Psoas muscle (tissue), 8 donors: Measurements from ENCODE around the gene KAZN. TPM values are rescaled to one million over a fixed set of nuclear protein-coding genes. Genes with fewer than 3 reads are reported as not detected.
"Not testable (repeated sequence)": the region's sequence is repeated elsewhere in the genome, so short reads cannot be mapped to it uniquely, and the experiment has no call there.

Experiments
- ATAC-seq, 4 donors: fragments of 200-7000 bp; cut with Tn5 transposase; one replicate each; pipeline ENCODE4 v1.9.1; 2020; ENCODE audit warnings: moderate library complexity in 3 of 4, mild to moderate bottlenecking in 2 of 4
- DNase-seq, 2 donors: peaks; one replicate each; pipeline ENCODE4 v3.0.0-alpha.2; 2020
- H3K27ac ChIP-seq: fragments of 200-600 bp; one replicate; pipeline ENCODE4 v1.8.0; 2022
- H3K27me3 ChIP-seq, 3 donors: fragments of 200-600 bp in 1 of 3; one replicate each; pipeline versions ENCODE4 v1.6.1 to v1.8.0; 2013 to 2022; ENCODE audit warnings: low read length in 2 of 3, mild to moderate bottlenecking in 2 of 3, moderate library complexity in 1 of 3; ENCODE audit not compliant: insufficient read depth in 3 of 3
- H3K36me3 ChIP-seq, 2 donors: fragments of 200-600 bp in 1 of 2; one replicate each; pipeline versions ENCODE4 v1.6.1 to v1.8.0; 2013 to 2022; ENCODE audit warnings: low read depth in 1 of 2, mild to moderate bottlenecking in 1 of 2, moderate library complexity in 1 of 2; ENCODE audit not compliant: insufficient read depth in 1 of 2
- H3K4me1 ChIP-seq: fragments of 200-600 bp; one replicate; pipeline ENCODE4 v1.8.0; 2022
- H3K4me3 ChIP-seq: fragments of 200-600 bp; one replicate; pipeline ENCODE4 v1.8.0; 2022; ENCODE audit warnings: mild to moderate bottlenecking
- H3K9me3 ChIP-seq: fragments of 200-600 bp; one replicate; pipeline ENCODE4 v1.8.0; 2022
- WGBS, 3 donors: extraction: QIAGEN DNeasy Blood & Tissue Kit; methylation state at CpG; one replicate each; pipeline versions ENCODE4 v1.1.6 to v1.1.7; 2013; 5-methylcytosine and 5-hydroxymethylcytosine counted together
- intact Hi-C, 2 donors: fragments of 100-400 bp; cut with DNase I; formaldehyde crosslinking; loops; one replicate each; pipeline versions ENCODE4 v1.11.0 to v1.14.2; 2022
- polyA plus RNA-seq, 3 donors: library from polyadenylated mRNA; stranded (reverse); fragments of 200-250 nt; gene quantifications; one replicate each; pipeline ENCODE4 v1.2.3, GENCODE V29; 2013
- total RNA-seq, 4 donors: library from RNA; stranded (reverse); fragmentation: NEBNext Ultra II Directional in 2 of 4; extraction: Animal tissue kit (Norgen Biotek cat#: 25700) in 2 of 4; gene quantifications; one replicate each; pipeline versions ENCODE4 v1.2.1 to v1.2.4, GENCODE V29; 2021 to 2023
- TF ChIP-seq, protein P1 (sequence below): fragments of 200-600 bp; IDR thresholded peaks from one replicate; pipeline ENCODE4 v1.8.0; 2022; ENCODE audit warnings: antibody characterized with exemption
- donor health status: healthy with polysubstance abuse.
- donor health status: DM: no; HTN: no; CAD: no; lungs with moderate emphysema.
- donor health status: Bipolar disorder and iron deficiency.
- donor health status: healthy.
- donor health status: DM: yes; HTN: yes; CAD: no.
- donor health status: DM: no; HTN: no; CAD: no.
- donor health status: DM: no; HTN: no; CAD: no.
- donor health status: DM: yes; HTN: yes; CAD: no.

Gene KAZN
- total and polyA plus RNA-seq, 7 donors: 0.23 to 2.3 (median 0.97) TPM

DNA sequence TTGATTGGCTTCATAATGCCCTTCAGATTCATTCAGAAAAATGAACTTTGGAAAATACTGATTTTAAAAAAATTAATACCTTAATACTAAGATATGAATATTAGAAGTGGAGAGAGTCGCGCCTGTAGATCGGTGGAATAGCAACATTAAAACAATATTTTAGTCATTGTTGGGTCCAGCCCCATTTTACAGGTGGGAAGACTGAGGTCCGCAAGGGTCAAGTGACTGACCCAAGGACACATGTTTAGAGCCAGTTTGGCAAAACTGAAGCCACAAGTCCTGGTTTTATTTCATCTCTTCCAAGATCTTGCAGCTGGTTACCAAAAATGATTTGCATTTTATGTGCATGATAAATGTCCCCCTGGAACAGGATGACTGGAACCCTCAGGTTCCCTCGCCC lies 441.4 kb downstream of the KAZN start:
- no peaks in the 10 kb centered on the region for H3K36me3 ChIP-seq
- intact Hi-C loops: loop anchor here (10.0 kb wide), 2 partner anchors 265 to 1075 kb away; no protein-coding TSS in a partner anchor
- no peak for DNase-seq
- H3K9me3 ChIP-seq: no peaks in the 10 kb centered on the region
- H3K27ac ChIP-seq: no peak overlapping the region
- no peaks in the 10 kb centered on the region for H3K4me1 ChIP-seq
- TF ChIP-seq, protein P1, sequence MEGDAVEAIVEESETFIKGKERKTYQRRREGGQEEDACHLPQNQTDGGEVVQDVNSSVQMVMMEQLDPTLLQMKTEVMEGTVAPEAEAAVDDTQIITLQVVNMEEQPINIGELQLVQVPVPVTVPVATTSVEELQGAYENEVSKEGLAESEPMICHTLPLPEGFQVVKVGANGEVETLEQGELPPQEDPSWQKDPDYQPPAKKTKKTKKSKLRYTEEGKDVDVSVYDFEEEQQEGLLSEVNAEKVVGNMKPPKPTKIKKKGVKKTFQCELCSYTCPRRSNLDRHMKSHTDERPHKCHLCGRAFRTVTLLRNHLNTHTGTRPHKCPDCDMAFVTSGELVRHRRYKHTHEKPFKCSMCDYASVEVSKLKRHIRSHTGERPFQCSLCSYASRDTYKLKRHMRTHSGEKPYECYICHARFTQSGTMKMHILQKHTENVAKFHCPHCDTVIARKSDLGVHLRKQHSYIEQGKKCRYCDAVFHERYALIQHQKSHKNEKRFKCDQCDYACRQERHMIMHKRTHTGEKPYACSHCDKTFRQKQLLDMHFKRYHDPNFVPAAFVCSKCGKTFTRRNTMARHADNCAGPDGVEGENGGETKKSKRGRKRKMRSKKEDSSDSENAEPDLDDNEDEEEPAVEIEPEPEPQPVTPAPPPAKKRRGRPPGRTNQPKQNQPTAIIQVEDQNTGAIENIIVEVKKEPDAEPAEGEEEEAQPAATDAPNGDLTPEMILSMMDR: no peak
- H3K27me3 ChIP-seq: peaks cover 0 to 1% (median 0%) of the 10 kb centered on the region in 3 donors
- ATAC-seq: no peak
- no peak overlapping the region for H3K4me3 ChIP-seq
- WGBS, 3 donors: 97 to 98% (median 98%) methylated on average over 5 of the region's 5 CpGs

DNA sequence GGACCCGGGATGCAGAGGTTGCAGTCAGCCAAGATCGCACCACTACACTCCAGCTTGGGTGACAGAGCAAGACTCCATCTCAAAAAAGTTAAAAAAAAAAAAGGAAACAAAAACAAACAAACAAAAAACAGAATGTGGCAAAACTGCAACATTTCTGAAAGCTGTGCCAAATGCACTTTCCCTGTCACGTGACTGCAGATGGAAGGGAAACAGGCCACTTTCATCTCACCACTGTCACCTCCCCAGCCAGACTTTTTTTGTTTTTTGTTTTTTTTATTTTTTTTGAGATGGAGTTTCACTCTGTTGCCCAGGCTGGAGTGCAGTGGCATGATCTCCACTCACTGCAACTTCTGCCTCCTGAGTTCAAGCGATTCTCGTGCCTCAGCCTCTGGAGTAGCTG lies 442.2 kb downstream of the KAZN start:
- not testable (repeated sequence) for H3K4me1 ChIP-seq, H3K4me3 ChIP-seq, H3K9me3 ChIP-seq, H3K27me3 ChIP-seq, H3K36me3 ChIP-seq, H3K27ac ChIP-seq, DNase-seq, ATAC-seq
- 62 to 82% (median 65%) methylated on average over 5 of the region's 5 CpGs for WGBS, 3 donors
- intact Hi-C loops: loop anchor here (10.0 kb wide), 2 partner anchors 266 to 1076 kb away; no protein-coding TSS in a partner anchor

DNA sequence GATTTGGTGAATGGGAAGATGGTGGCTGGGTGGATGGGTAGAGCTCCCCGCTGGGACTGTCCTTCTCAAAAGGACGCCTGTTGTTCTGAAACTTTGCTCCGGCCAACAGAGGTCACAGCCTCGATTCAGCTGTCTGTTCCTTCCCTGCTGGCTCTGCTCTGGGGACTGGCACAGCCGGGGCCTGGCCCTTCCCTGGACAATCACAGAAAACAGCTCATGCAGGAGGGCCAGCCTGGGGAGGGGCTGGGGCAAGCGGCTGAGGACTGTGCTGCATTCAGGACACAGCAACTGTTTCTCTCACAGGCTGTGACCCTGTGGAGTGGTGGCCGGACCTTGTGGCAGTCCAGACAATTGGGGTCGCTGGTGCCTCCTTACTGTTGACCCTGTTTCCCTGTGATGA lies 444.4 kb downstream of the KAZN start:
- DNase-seq: no peak
- no peaks in the 10 kb centered on the region for H3K36me3 ChIP-seq
- H3K4me3 ChIP-seq: no peak overlapping the region
- no peaks in the 10 kb centered on the region for H3K9me3 ChIP-seq
- intact Hi-C loops: loop anchor here (10.0 kb wide), 2 partner anchors 268 to 1078 kb away; no protein-coding TSS in a partner anchor
- no peaks in the 10 kb centered on the region for H3K4me1 ChIP-seq
- ATAC-seq: no peak
- TF ChIP-seq, protein P1: no peak
- H3K27ac ChIP-seq: no peak overlapping the region
- H3K27me3 ChIP-seq: no peaks in the 10 kb centered on the region
- 51 to 57% (median 55%) methylated on average over 8 of the region's 8 CpGs for WGBS, 3 donors

DNA sequence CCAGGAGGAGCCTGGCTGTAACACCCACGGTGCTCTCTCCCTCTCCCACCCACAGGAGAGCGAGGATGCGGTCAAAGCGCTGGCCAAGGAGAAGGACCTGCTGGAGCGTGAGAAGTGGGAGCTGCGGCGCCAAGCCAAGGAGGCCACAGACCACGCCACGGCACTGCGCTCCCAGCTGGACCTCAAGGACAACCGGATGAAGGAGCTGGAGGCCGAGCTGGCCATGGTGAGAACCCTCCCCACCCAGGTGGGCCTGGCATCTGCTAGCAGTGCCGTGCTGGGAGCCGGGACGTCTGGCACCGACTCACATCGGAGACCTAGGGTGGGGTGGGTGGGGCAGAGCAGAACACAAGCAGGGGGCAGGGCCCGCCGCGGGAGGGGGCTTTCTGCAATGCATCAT lies 445.4 kb downstream of the KAZN start:
- no peak for DNase-seq
- H3K4me1 ChIP-seq: no peaks in the 10 kb centered on the region
- H3K27ac ChIP-seq: no peak overlapping the region
- WGBS, 3 donors: 87 to 88% (median 87%) methylated on average over 14 to 20 of the region's 20 CpGs
- no peak for ATAC-seq
- intact Hi-C loops: loop anchor here (10.0 kb wide), 2 partner anchors 269 to 1079 kb away; no protein-coding TSS in a partner anchor
- H3K9me3 ChIP-seq: no peaks in the 10 kb centered on the region
- no peak overlapping the region for H3K4me3 ChIP-seq
- H3K27me3 ChIP-seq: no peaks in the 10 kb centered on the region
- no peaks in the 10 kb centered on the region for H3K36me3 ChIP-seq
- TF ChIP-seq, protein P1: no peak

DNA sequence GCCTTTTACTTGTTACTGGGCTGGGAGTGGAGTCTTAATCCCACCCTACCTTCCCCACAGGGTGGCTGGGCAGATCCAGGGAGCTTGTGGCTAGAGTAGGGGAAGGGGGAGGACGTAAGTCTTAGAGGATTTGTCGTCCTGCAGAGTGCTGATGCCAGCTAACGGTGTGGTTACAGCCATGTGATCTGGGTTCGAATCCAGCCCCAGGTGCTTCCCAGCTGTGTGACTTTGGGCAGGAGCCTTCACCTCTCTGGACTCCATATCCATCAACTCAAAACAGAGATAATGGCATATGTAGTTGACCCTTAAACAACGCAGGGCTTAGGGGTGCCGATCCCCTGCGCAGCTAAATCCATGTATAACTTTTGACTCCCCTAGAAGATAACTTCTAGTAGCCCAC lies 446.6 kb downstream of the KAZN start:
- WGBS, 3 donors: 92 to 94% (median 92%) methylated on average over 7 of the region's 7 CpGs
- H3K4me1 ChIP-seq: no peaks in the 10 kb centered on the region
- no peaks in the 10 kb centered on the region for H3K36me3 ChIP-seq
- no peaks in the 10 kb centered on the region for H3K27me3 ChIP-seq
- ATAC-seq: no peak
- no peaks in the 10 kb centered on the region for H3K9me3 ChIP-seq
- no peak for DNase-seq
- intact Hi-C loops: loop anchor here (10.0 kb wide), 2 partner anchors 270 to 1080 kb away; no protein-coding TSS in a partner anchor
- H3K27ac ChIP-seq: no peak overlapping the region
- H3K4me3 ChIP-seq: no peak overlapping the region
- TF ChIP-seq, protein P1: no peak
